Endothelial cell of hepatic sinusoid (primary cell): ENCODE results near the gene PMEPA1.

ENCODE experiments used
- in situ Hi-C: cut with HindIII; loops from 2 replicates; pipeline ENCODE4 v1.10.0; 2017; ENCODE audit warnings: low sequenced_read_pairs

Gene PMEPA1

DNA sequence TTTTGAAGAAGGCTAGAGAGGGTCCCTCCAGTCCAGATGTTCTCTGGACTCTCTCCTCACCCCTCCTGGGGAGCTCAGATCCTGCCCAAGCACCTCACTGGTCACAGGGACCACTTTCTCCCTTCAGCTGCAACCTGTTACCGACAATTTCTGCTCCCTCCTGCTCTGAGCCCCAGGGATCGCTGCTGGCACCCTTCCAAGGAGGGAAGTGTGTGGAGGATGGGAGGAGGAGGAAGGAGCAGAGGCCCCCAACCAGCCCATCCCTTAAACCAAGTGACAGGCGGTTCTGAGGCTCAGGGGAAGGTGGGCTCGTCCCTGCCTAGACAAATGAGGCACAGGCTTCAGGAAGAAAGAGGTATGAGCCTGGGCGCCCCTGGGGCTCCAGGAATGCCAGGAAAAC, 13.9 kb downstream of the PMEPA1 start:
- in situ Hi-C loops: no loop called here

DNA sequence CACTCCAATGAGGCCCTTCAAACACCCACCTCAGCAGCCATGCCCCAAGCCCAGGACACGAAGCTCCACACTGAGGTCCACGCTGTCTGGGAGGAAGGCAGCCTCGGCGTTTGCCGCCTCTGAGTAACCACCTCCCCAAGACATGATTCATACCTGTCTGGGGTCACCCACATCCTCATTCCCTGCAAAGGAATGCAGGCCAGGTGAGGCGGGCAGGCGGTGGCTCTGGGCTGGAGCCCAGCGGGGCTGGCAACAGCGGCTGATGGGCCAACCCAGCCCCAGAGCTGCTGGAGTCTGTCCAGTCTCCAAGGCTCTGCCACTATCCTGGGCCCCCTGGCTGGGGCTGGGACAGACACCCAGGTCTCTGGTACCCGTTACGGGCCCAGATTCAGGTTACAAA, 14.8 kb downstream of the PMEPA1 start:
- in situ Hi-C loops: no loop called here

- in situ Hi-C loops: no loop called here
Observed at GRCh38 chr20:57694481-57694880, 15.3 kb downstream of the PMEPA1 start.

DNA sequence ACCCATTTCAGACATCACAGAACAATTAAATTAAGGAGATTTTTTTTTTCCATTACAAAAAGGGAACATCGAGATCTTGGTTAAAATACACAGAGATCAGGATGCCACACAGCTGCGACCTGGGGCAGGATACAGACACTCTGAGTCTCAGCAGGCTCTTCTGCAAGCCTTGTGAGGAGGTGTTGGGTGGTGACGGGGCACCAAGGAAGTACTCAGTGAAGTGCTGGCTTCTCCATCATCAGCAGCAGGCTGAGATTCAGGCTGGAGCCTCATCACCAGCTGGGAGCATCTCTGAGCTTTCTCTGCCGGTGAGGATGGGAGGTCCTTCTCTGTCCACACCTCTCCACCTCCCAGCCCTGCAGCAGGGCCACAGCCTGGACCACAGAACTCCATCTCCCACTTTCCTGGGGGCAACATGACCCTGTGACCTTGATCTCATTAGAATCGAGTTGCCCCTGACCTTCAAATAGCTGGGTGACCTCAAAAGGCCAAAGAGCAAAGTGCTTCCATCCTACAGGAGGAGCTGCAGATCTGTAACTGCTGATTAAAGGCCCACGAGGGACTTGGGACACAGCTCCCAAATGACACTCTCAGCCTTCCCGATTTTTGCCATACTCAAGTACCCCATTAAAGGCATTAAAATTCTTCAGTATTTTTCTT, 16.0 kb downstream of the PMEPA1 start:
- in situ Hi-C loops: no loop called here

GRCh38 chr20:57693002-57693582, 16.7 kb downstream of the PMEPA1 start:
- in situ Hi-C loops: no loop called here

GRCh38 chr20:57692393-57692792, 17.4 kb downstream of the PMEPA1 start:
- in situ Hi-C loops: no loop called here

DNA sequence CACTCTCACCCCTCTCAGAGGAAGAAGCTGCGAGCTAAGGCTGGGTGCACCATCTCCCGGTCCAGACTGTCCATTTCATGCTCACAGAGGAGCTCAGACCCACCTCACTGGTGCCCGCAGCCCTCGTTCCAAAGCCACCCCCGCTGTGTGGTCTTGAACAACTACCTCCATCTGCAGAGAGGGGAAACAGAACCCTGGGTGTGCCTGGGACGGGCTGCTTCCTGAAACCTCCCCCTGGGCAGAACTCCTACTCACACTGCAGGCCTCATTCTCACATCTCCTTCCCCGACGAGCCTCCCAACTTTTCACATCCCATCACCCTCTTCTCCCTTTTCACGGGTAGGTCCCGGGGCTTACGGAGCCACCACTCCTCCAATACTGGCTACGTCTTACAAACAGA, 18.1 kb downstream of the PMEPA1 start:
- in situ Hi-C loops: no loop called here

DNA sequence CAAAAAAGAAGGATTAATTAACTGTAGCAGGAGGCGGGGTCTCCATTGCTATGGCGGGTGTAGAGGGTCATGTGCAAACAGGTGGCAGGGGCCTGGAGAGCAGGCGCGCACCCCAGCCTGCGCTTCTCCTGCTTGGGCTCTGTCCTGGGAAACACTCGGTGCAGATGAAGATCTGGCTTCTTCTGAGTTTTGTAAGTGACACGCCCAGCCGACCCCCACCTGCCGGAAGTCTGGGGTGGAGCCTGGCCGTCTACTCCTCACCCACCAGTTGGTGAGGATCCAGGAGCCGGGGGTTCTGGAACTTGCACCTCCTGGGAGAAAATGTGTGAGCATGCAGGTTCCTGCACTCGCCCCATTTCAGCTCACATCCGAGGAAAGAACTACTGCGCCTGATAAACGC, 19.3 kb downstream of the PMEPA1 start:
- in situ Hi-C loops: no loop called here

- in situ Hi-C loops: no loop called here
Observed at GRCh38 chr20:57689745-57690481, 19.9 kb downstream of the PMEPA1 start.

DNA sequence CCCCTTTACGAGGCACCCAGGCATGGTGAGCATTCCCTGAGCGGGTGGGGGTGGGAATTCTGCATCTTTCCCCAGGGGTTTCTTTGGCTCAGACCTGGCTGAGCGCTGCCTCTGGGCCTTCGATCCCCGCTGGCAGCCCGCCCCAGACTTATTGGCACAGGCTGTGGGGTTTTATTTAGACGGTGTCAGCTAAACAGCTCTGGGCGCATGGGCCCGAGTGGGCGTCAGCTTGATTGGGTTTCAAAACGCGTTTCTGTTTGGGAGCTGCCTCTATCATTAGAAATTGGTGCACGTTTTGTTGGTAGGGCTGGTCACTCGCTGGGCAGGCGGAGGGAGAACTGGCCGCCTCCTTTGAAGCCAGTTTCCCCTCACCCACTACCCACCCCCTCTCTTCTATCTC, 21.0 kb downstream of the PMEPA1 start:
- in situ Hi-C loops: no loop called here

- in situ Hi-C loops: no loop called here
Observed at GRCh38 chr20:57688295-57688694, 21.5 kb downstream of the PMEPA1 start.

- in situ Hi-C loops: no loop called here
Observed at GRCh38 chr20:57686931-57687652, 22.7 kb downstream of the PMEPA1 start.

- in situ Hi-C loops: no loop called here
Observed at GRCh38 chr20:57685146-57685758, 24.6 kb downstream of the PMEPA1 start.

- in situ Hi-C loops: no loop called here
Observed at GRCh38 chr20:57684808-57685140, 25.0 kb downstream of the PMEPA1 start.

DNA sequence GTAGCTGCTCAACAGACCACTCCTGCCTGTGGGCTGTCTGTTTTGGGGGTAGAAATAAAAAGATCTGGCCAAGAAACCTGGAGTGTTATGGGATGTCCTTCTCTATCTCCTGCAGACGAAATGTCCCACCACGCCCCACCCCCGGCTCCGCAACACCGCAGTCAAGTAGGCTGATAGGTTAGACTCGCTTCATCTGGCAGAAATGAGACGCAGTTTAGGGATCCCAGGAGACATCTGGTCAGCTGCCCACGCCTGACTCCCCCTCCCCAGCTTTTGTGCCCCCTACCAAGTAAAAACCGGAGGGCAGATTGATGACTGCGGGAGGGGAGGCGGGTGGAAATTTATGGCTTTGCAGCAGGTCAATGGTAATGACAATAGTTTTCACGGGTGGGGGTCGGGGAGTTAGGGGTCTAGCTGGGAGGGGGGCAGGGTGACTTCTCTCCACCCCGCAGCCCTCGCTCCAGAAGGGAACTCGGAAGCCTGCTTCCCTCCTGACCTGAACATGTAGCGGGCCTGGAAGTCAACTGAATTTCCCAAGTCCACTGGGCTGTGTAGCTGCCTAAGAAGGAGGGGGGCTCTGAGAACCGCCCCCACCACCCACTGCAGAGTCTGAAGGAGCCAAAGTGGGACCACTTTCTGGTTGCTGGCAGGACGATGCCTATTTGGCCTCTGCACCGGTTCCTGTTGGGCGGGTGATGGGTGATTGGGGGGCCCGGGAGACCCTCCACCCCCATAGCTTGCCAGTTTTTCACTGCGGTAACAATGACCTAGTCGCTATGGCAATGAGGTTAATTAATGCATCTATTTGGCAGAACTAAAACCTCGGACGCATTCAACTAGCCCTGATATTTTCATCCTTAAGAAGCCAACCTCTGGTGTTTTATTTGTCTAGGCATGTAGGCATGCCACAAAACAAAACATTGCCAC, 25.7 kb downstream of the PMEPA1 start:
- in situ Hi-C loops: no loop called here

DNA sequence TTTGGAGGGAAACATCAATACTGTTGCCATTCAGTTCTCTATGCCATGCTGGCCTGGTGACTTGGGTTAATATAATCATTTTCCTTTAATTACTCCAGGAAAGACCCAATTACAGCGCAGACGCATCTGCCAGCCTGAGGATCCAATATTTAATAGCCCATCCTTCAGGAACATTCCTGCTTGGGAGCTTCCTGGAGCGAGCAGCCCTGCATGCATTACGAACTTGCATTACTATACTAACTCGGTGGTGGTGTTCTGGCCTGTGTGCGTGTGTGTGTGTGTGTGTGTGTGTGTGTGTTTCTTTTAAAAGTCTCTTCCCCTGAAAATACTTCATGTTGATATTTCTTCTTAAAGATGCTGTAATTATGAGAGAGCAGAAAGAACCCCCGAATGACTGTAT, 26.5 kb downstream of the PMEPA1 start:
- in situ Hi-C loops: no loop called here

GRCh38 chr20:57682184-57683101, 27.4 kb downstream of the PMEPA1 start:
- in situ Hi-C loops: no loop called here

DNA sequence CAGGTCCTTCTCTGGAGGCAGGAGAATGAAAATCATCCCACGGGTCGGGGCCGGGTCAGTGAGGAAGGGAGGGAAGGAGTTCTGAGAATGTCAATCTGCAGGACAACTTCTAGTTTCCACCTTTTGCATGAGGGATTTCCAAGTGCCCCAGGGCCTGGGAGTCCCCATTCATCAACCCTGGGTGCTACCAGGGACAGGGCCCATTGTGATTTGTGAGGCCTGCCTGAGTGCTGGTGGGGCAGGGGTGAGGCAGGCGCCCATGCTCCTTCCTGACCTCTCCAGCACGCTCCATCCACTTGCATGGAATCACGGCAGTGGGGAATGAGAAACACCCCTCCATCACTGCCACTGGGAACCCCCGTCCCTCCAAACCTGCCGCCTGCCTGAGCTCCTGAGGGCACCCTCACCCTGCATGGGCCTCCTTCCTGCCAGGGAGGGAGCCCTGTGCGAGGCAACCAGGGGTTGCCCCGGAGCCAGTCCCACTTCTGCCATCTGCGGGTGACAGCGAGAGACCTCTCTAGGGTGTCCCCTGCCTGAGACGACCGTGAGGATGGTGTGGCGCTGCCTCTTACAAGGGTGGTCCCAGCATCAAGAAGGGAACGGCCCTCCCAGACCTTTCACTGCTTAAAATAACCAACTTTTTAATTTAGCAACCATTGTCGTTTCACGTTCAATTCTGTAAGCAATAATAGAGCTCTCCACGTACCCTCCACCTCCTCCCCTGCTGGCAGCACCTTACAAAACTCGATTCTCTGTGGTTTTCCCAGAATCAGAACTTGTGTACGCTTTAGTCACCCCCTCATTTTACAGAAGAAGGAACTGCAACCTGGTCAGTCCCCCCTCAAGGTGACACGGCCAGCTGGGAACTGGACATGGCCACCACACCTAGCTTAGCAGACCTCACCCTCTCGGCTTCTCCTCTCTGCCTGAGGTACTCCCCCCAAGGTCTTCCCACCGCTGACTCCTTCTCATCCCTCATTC, 28.6 kb downstream of the PMEPA1 start:
- in situ Hi-C loops: no loop called here
